Neutrophil (primary cell): ENCODE data around the gene PTGFRN.

Source experiments
- H3K27ac ChIP-seq: fragments of 200-600 bp; sonication (generic); 2 replicates; pipeline ENCODE4 v1.5.1; 2016; ENCODE audit warnings: mild to moderate bottlenecking, moderate library complexity
- H3K27me3 ChIP-seq: fragments of 200-600 bp; sonication (generic); 2 replicates; pipeline ENCODE4 v1.6.0; 2016; ENCODE audit warnings: mild to moderate bottlenecking
- H3K36me3 ChIP-seq: fragments of 200-600 bp; sonication (generic); 2 replicates; pipeline ENCODE4 v1.5.1; 2017
- H3K4me1 ChIP-seq, 2 experiments: fragments of 200-600 bp in 1 of 2; sonication (generic) in 1 of 2; 1 replicate in 1 of 2; 2 replicates in 1 of 2; pipeline versions ENCODE4 v1.5.1 to v1.6.1; 2013 to 2016; ENCODE audit warnings: low read depth in 1 of 2, low read length in 1 of 2, mild to moderate bottlenecking in 1 of 2, moderate library complexity in 1 of 2; ENCODE audit not compliant: control insufficient read depth in 1 of 2, insufficient read depth in 1 of 2
- H3K4me3 ChIP-seq, 2 experiments: fragments of 200-600 bp in 1 of 2; sonication (generic) in 1 of 2; 1 replicate in 1 of 2; 2 replicates in 1 of 2; pipeline ENCODE4 v1.5.1; 2013 to 2016; ENCODE audit warnings: low read depth in 1 of 2, low read length in 1 of 2, mild to moderate bottlenecking in 1 of 2, moderate library complexity in 1 of 2
- H3K9me3 ChIP-seq: fragments of 200-600 bp; sonication (generic); 2 replicates; pipeline ENCODE4 v1.5.1; 2016
- CTCF ChIP-seq: fragments of 200-600 bp; sonication (generic); IDR thresholded peaks from 2 replicates; pipeline ENCODE4 v1.5.1; 2016; ENCODE audit warnings: antibody characterized with exemption

Gene PTGFRN

GRCh38 chr1:117009132-117009531 lies 99.4 kb downstream of the PTGFRN start:
- H3K27me3 ChIP-seq: no peaks in the 10 kb centered on the region
- H3K9me3 ChIP-seq: no peaks in the 10 kb centered on the region
- peaks cover 56% of the 10 kb centered on the region in 2 experiments for H3K4me1 ChIP-seq
- no peak overlapping the region for H3K4me3 ChIP-seq
- no peak for TF ChIP-seq CTCF
- peak overlapping the region; percentile 74 for H3K27ac ChIP-seq
- peaks cover 35% of the 10 kb centered on the region for H3K36me3 ChIP-seq

GRCh38 chr1:117010310-117010969 lies 100.7 kb downstream of the PTGFRN start:
- H3K4me3 ChIP-seq: no peak overlapping the region
- peaks cover 43% of the 10 kb centered on the region in 2 experiments for H3K4me1 ChIP-seq
- H3K9me3 ChIP-seq: no peaks in the 10 kb centered on the region
- no peak for TF ChIP-seq CTCF
- H3K27ac ChIP-seq: no peak overlapping the region
- peaks cover 48% of the 10 kb centered on the region for H3K36me3 ChIP-seq
- no peaks in the 10 kb centered on the region for H3K27me3 ChIP-seq

- H3K27me3 ChIP-seq: no peaks in the 10 kb centered on the region
- no peak for TF ChIP-seq CTCF
- peaks cover 3% of the 10 kb centered on the region for H3K9me3 ChIP-seq
- no peak overlapping the region for H3K27ac ChIP-seq
- no peak overlapping the region for H3K4me3 ChIP-seq
- peaks cover 56% of the 10 kb centered on the region for H3K36me3 ChIP-seq
- H3K4me1 ChIP-seq: peaks cover 34 to 37% of the 10 kb centered on the region in 2 experiments
Measured at GRCh38 chr1:117011334-117011733, 101.6 kb downstream of the PTGFRN start.

GRCh38 chr1:117013309-117013858 lies 103.7 kb downstream of the PTGFRN start:
- TF ChIP-seq CTCF: no peak
- peaks cover 13 to 17% of the 10 kb centered on the region in 2 experiments for H3K4me1 ChIP-seq
- H3K9me3 ChIP-seq: peaks cover 3% of the 10 kb centered on the region
- H3K27me3 ChIP-seq: no peaks in the 10 kb centered on the region
- no peak overlapping the region for H3K27ac ChIP-seq
- H3K36me3 ChIP-seq: peaks cover 77% of the 10 kb centered on the region
- H3K4me3 ChIP-seq: no peak overlapping the region

- Histone ChIP-seq H3K4me1 (peaks cover 5 to 8% of the 10 kb centered on the region in 2 experiments), H3K36me3 (peaks cover 85% of the 10 kb centered on the region), H3K27me3 (no peaks in the 10 kb centered on the region), H3K9me3 (peaks cover 3% of the 10 kb centered on the region), H3K27ac (no peak overlapping the region), H3K4me3 (no peak overlapping the region)
- no peak for TF ChIP-seq CTCF
Measured at GRCh38 chr1:117014209-117014608, 104.5 kb downstream of the PTGFRN start.
